Small intestine (tissue), 7 donors: ENCODE measurements around the gene LRP8. TPM values are rescaled to one million over a fixed set of nuclear protein-coding genes. Genes with fewer than 3 reads are reported as not detected.

Experiments used
- DNase-seq, 2 donors: peaks; one replicate each; pipeline versions ENCODE4 v3.0.0 to v3.0.0-alpha.2; 2013
- FAIRE-seq: peaks from 2 replicates; lab custom pipeline; 2012; peaks lifted over from hg19 to GRCh38; lab: Jason Lieb, UNC
- H3K27ac ChIP-seq, 3 donors: one replicate each; pipeline ENCODE4 v1.5.1; 2013; ENCODE audit warnings: low read length in 2 of 3, mild to moderate bottlenecking in 2 of 3, control low read depth in 1 of 3, inconsistent platforms in 1 of 3, low read depth in 1 of 3, moderate library complexity in 1 of 3
- H3K27me3 ChIP-seq, 3 donors: one replicate each; pipeline ENCODE4 v1.6.1; 2013; ENCODE audit warnings: low read length in 3 of 3, inconsistent platforms in 1 of 3; ENCODE audit not compliant: control insufficient read depth in 3 of 3, insufficient read depth in 3 of 3
- H3K36me3 ChIP-seq, 3 donors: one replicate each; pipeline ENCODE4 v1.6.1; 2013; ENCODE audit warnings: low read length in 3 of 3, inconsistent platforms in 1 of 3, low read depth in 1 of 3, mild to moderate bottlenecking in 1 of 3, moderate library complexity in 1 of 3; ENCODE audit not compliant: control insufficient read depth in 3 of 3, insufficient read depth in 2 of 3
- H3K4me1 ChIP-seq, 3 donors: one replicate each; pipeline ENCODE4 v1.6.1; 2013; ENCODE audit warnings: low read length in 2 of 3, inconsistent platforms in 1 of 3, low read depth in 1 of 3, mild to moderate bottlenecking in 1 of 3, moderate library complexity in 1 of 3; ENCODE audit not compliant: control insufficient read depth in 3 of 3, insufficient read depth in 2 of 3
- H3K4me3 ChIP-seq, 3 donors: one replicate each; pipeline ENCODE4 v1.5.1; 2013; ENCODE audit warnings: low read length in 3 of 3, control low read depth in 1 of 3, inconsistent platforms in 1 of 3, low read depth in 1 of 3, mild to moderate bottlenecking in 1 of 3, moderate library complexity in 1 of 3
- H3K9me3 ChIP-seq, 2 donors: one replicate each; pipeline ENCODE4 v1.6.1; 2013; ENCODE audit warnings: low read depth in 1 of 2, low read length in 1 of 2; ENCODE audit not compliant: control insufficient read depth in 2 of 2, insufficient read depth in 1 of 2
- WGBS, 3 donors: extraction: QIAGEN DNeasy Blood & Tissue Kit; methylation state at CpG; one replicate each; pipeline ENCODE4 v1.1.7; 2013; 5-methylcytosine and 5-hydroxymethylcytosine counted together
- polyA plus RNA-seq, 4 donors: library from polyadenylated mRNA; stranded (reverse) in 3 of 4; unstranded in 1 of 4; fragments of 200-250 nt in 3 of 4; fragments of 120-200 nt in 1 of 4; gene quantifications; one replicate each; pipeline versions ENCODE4 v1.2.1 to v1.2.3, GENCODE V29; 2013
- donor health status: healthy with polysubstance abuse.
- donor health status: control.
- donor health status: control.
- donor health status: Bipolar disorder and iron deficiency.
- donor health status: healthy.

Gene LRP8
- polyA plus RNA-seq, 4 donors: 0.27 to 4.5 (median 2.1) TPM; not detected in 1

GRCh38 chr1:53279296-53280200 lies 48.3 kb downstream of the LRP8 start:
- 82 to 90% (median 84%) methylated on average over 14 of the region's 14 CpGs for WGBS, 3 donors
- H3K27ac ChIP-seq: no peak overlapping the region
- no peak for FAIRE-seq
- H3K4me1 ChIP-seq: no peaks in the 10 kb centered on the region
- peaks cover 0 to 2% (median 0%) of the 10 kb centered on the region in 3 donors for H3K27me3 ChIP-seq
- no peak overlapping the region for H3K4me3 ChIP-seq
- peaks cover 0 to 2% (median 0%) of the 10 kb centered on the region in 3 donors for H3K36me3 ChIP-seq
- no peaks in the 10 kb centered on the region for H3K9me3 ChIP-seq
- no peak for DNase-seq

GRCh38 chr1:53278298-53278725 lies 49.6 kb downstream of the LRP8 start:
- peak; percentile 31 to 51 for DNase-seq
- peaks cover 0 to 2% (median 0%) of the 10 kb centered on the region in 3 donors for H3K27me3 ChIP-seq
- H3K27ac ChIP-seq: no peak overlapping the region
- no peaks in the 10 kb centered on the region for H3K36me3 ChIP-seq
- no peak for FAIRE-seq
- WGBS, 3 donors: 14 to 15% (median 15%) methylated on average over 8 of the region's 8 CpGs
- H3K4me1 ChIP-seq: no peaks in the 10 kb centered on the region
- no peak overlapping the region for H3K4me3 ChIP-seq
- H3K9me3 ChIP-seq: no peaks in the 10 kb centered on the region

DNA sequence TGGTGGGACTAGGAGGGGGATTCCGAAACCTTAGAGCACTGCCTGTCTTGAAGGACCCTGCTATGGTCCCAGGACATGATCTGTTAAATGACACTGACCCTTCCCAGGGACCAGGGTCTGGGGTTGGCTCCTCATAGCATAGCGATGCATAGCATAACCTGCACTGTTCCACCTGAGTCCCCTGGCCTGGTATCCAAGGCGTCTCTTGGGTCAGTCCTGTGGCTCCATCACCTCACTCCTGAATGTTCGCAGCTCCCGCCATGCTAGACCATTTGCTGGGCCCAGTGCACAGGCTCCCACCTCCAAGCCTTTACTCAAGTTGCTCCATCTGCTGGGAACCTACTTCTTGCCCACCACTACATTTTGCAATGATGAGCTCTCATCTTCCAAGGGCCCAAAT lies 50.5 kb downstream of the LRP8 start:
- WGBS, 3 donors: 97 to 99% (median 98%) methylated on average over 5 of the region's 5 CpGs
- Histone ChIP-seq H3K27ac (no peak overlapping the region), H3K36me3 (peaks cover 0 to 2% (median 0%) of the 10 kb centered on the region in 3 donors), H3K4me1 (no peaks in the 10 kb centered on the region), H3K9me3 (no peaks in the 10 kb centered on the region), H3K27me3 (peaks cover 0 to 2% (median 0%) of the 10 kb centered on the region in 3 donors), H3K4me3 (no peak overlapping the region)
- DNase-seq: no peak
- FAIRE-seq: no peak

GRCh38 chr1:53276902-53277281 lies 51.0 kb downstream of the LRP8 start:
- no peak for FAIRE-seq
- H3K9me3 ChIP-seq: no peaks in the 10 kb centered on the region
- WGBS, 3 donors: 84 to 87% (median 84%) methylated on average over 46 of the region's 46 CpGs

DNA sequence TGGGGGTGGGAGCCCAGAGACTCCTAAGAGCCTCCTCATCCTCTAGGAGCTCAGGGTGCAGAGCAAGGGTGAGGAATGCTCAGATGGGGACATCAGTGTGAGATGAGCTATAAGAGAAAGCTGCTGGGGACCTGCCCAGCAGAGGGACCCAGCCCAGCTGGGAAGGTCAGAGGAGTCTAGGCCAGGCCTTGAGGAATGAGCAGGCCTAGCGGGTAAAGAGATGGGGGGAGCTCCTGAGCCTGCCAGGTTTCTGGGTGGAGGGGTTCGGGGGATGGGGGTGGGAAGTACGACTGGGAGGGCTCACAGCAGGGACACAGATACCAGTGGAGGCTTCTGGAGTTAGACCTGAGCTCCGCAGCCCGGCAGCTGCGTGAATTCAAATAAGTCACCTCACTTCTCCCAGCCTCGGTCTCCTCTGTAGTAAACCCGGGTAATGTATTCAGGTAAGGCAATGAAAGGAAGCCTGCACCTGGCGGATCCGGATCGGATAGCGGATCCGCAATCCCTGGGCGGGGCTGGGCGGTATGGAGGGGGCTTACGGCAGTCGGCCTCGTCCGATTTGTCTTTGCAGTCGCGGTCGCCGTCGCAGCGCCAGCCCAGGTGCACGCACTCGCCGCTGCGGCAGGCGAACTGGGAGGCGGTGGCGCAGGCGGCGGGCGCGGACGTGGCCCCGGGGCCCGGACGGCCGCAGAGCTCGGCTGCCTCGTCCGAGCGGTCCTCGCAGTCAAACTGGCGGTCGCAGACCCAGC lies 51.5 kb downstream of the LRP8 start:
- H3K36me3 ChIP-seq: peaks cover 0 to 4% (median 0%) of the 10 kb centered on the region in 3 donors
- peaks cover 0 to 2% (median 0%) of the 10 kb centered on the region in 3 donors for H3K27me3 ChIP-seq
- whole genome bisulfite sequencing, 3 donors: 82 to 87% (median 82%) methylated on average over 40 to 48 of the region's 48 CpGs
- DNase-seq (no peak), FAIRE-seq (no peak)
- H3K27ac ChIP-seq: no peak overlapping the region
- H3K9me3 ChIP-seq: no peaks in the 10 kb centered on the region
- no peak overlapping the region for H3K4me3 ChIP-seq
- H3K4me1 ChIP-seq: no peaks in the 10 kb centered on the region

More at GRCh38 chr1:53276902-53277281, 51.0 kb downstream of the LRP8 start:
- Histone ChIP-seq H3K36me3 (peaks cover 0 to 4% (median 0%) of the 10 kb centered on the region in 3 donors), H3K27me3 (peaks cover 0 to 2% (median 0%) of the 10 kb centered on the region in 3 donors), H3K4me1 (no peaks in the 10 kb centered on the region), H3K4me3 (no peak overlapping the region), H3K27ac (no peak overlapping the region)
- no peak for DNase-seq

DNA sequence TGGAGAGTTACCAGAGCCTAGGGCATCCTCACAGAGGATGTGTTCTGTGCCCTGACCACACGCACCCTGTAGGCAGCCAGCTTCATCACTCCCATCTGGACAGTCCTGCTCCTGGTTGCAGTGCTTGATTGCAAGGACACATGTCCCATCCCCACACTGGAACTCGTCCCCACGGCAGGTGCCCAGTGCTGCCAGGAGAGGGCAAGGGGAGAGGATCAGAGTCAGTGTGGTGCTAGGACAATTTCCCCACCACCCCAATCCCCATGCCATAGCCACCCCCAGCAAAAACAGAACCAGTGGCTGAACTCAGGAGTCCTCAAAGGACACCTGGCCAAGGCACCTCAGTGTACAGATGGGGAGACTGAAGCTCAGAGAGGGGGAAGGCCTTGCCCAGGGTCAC lies 52.3 kb downstream of the LRP8 start:
- 79 to 95% (median 92%) methylated on average over 3 of the region's 3 CpGs for WGBS, 3 donors
- no peak overlapping the region for H3K27ac ChIP-seq
- H3K4me1 ChIP-seq: no peaks in the 10 kb centered on the region
- FAIRE-seq (no peak), DNase-seq (no peak)
- peaks cover 0 to 5% of the 10 kb centered on the region in 2 donors for H3K9me3 ChIP-seq
- H3K27me3 ChIP-seq: peaks cover 0 to 2% (median 0%) of the 10 kb centered on the region in 3 donors
- peaks cover 0 to 4% (median 0%) of the 10 kb centered on the region in 3 donors for H3K36me3 ChIP-seq
- no peak overlapping the region for H3K4me3 ChIP-seq

DNA sequence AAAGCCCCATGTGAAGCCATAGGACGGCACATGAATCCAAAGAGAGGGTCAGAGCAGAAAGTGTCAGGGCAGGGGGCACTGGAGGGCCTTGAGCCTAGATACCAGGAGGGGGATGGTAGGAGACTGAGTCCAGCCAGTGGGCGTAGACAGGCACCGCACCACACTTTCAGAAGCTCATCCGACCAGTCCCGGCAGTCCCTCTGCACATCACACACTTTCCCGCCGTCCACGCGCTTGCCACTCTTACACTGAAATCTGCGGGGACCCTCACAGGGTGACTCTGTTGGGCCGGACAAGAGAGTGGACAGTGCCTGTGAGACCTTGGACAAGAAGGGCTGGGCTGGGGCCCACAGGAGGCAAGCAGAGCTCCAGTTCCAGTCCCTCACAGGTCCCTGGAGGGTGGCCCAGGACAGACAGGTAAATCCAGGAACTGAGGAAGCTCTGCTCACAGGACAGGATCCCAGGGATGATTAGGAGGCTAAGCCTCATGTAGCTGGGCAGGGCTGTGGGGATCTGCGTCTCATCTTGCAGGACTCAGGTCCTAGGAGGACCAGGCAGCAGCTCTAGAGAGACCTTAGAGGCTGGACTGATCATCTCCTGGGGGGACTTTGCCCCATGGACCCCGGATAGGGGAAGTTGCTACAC lies 53.2 kb downstream of the LRP8 start:
- Histone ChIP-seq H3K4me1 (no peaks in the 10 kb centered on the region), H3K9me3 (peaks cover 0 to 5% of the 10 kb centered on the region in 2 donors), H3K36me3 (peaks cover 0 to 4% (median 0%) of the 10 kb centered on the region in 3 donors), H3K4me3 (no peak overlapping the region), H3K27ac (no peak overlapping the region), H3K27me3 (peaks cover 0 to 2% (median 0%) of the 10 kb centered on the region in 3 donors)
- no peak for FAIRE-seq
- DNase-seq: no peak
- WGBS, 3 donors: 90 to 94% (median 91%) methylated on average over 11 to 13 of the region's 13 CpGs

DNA sequence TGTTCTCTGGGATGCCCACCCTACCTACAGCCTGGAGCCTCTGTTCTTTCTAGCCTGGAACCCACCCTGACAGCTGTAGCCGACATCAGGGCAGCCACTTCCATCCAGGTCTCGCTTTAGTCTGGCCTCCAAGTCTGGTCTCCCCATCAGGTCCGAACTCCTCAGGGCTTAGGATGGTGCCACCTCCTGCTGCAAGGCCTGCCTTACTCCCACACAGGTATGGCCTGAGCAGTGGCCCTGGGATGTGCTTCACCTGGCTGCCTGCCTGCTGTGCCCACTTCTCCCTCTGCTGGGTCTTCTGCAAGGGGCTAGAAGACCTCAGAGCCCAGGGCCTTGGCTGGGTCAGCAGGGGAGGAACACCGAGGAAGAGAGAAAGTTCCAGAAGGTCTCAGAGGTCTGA lies 53.8 kb downstream of the LRP8 start:
- DNase-seq (no peak), FAIRE-seq (no peak)
- Histone ChIP-seq H3K36me3 (peaks cover 0 to 4% (median 0%) of the 10 kb centered on the region in 3 donors), H3K4me3 (no peak overlapping the region), H3K27me3 (peaks cover 0 to 2% (median 0%) of the 10 kb centered on the region in 3 donors), H3K27ac (no peak overlapping the region), H3K4me1 (no peaks in the 10 kb centered on the region), H3K9me3 (peaks cover 0 to 5% of the 10 kb centered on the region in 2 donors)
- WGBS, 3 donors: 92 to 98% (median 93%) methylated on average over 4 of the region's 4 CpGs
